SK-N-SH (cell line): Measurements from ENCODE around the gene DLG2. TPM values are rescaled to one million over a fixed set of nuclear protein-coding genes. Genes with fewer than 3 reads are reported as not detected.

Experiments used
- CTCF ChIA-PET: fragments of 300-600, 350-600 bp; formaldehyde crosslinking; extraction: SDS; loops from one replicate; lab custom pipeline; 2021; lab: Yijun Ruan, JAX
- POLR2A ChIA-PET: fragments of 350-600 bp; sonication (Branson Sonifier 250); formaldehyde crosslinking; extraction: SDS; loops from one replicate; lab custom pipeline; 2020; ENCODE audit warnings: antibody characterized with exemption, inconsistent platforms; lab: Yijun Ruan, JAX
- DNase-seq: peaks from one replicate; pipeline ENCODE4 v3.0.0; 2012
- H2AFZ ChIP-seq: fragments of 200-600 bp; sonication (generic); 2 replicates; pipeline ENCODE4 v1.8.1; 2016; ENCODE audit warnings: antibody characterized with exemption, mild to moderate bottlenecking, low read depth
- H3F3A ChIP-seq: fragments of 200-600 bp; sonication (generic); replicated peaks from 2 replicates; pipeline ENCODE3; 2016; ENCODE audit warnings: antibody characterized with exemption, mild to moderate bottlenecking; ENCODE audit not compliant: insufficient read depth
- H3K27ac ChIP-seq, 2 experiments: fragments of 200-500 bp in 1 of 2; fragments of 200-600 bp in 1 of 2; sonication (Bioruptor generic) in 1 of 2; sonication (generic), shearing (Covaris generic) in 1 of 2; 2 replicates each; pipeline versions ENCODE4 v1.5.1 to v1.6.1; 2014 to 2016; ENCODE audit warnings: low read depth in 2 of 2, inconsistent platforms in 1 of 2, low read length in 1 of 2, mild to moderate bottlenecking in 1 of 2, mixed read lengths in 1 of 2
- H3K27me3 ChIP-seq: fragments of 200-600 bp; sonication (generic), shearing (Covaris generic); 2 replicates; pipeline ENCODE4 v1.6.1; 2016; ENCODE audit warnings: mixed run types; ENCODE audit not compliant: insufficient read depth
- H3K36me3 ChIP-seq, 2 experiments: fragments of 200-500 bp in 1 of 2; fragments of 200-600 bp in 1 of 2; sonication (Bioruptor generic) in 1 of 2; sonication (generic) in 1 of 2; replicated peaks in 1 of 2; 2 replicates each; pipeline versions ENCODE3 to v1.5.1; 2014 to 2016; ENCODE audit warnings: low read length in 1 of 2, mild to moderate bottlenecking in 1 of 2; ENCODE audit not compliant: insufficient read depth in 2 of 2, control insufficient read depth in 1 of 2
- H3K4me1 ChIP-seq, 2 experiments: fragments of 200-500 bp in 1 of 2; fragments of 200-600 bp in 1 of 2; sonication (Bioruptor generic) in 1 of 2; sonication (generic), shearing (Covaris generic) in 1 of 2; 2 replicates each; pipeline versions ENCODE4 v1.5.1 to v1.6.1; 2014 to 2016; ENCODE audit warnings: low read depth in 1 of 2, low read length in 1 of 2, mixed run types in 1 of 2; ENCODE audit not compliant: insufficient read depth in 2 of 2, control insufficient read depth in 1 of 2
- H3K4me2 ChIP-seq: fragments of 200-600 bp; sonication (generic), shearing (Covaris generic); 2 replicates; pipeline ENCODE4 v1.6.1; 2017; ENCODE audit warnings: mixed run types
- H3K4me3 ChIP-seq, 2 experiments: fragments of 200-500 bp in 1 of 2; fragments of 200-600 bp in 1 of 2; sonication (Bioruptor generic) in 1 of 2; sonication (generic), shearing (Covaris generic) in 1 of 2; 2 replicates each; pipeline versions ENCODE4 v1.5.1 to v1.8.1; 2014 to 2016; ENCODE audit warnings: low read depth in 2 of 2, inconsistent platforms in 1 of 2, low read length in 1 of 2, mild to moderate bottlenecking in 1 of 2, mixed read lengths in 1 of 2, moderate library complexity in 1 of 2
- H3K79me2 ChIP-seq: fragments of 200-600 bp; sonication (generic); 2 replicates; pipeline ENCODE4 v1.8.1; 2017; ENCODE audit warnings: mild to moderate bottlenecking; ENCODE audit not compliant: insufficient read depth
- H3K9ac ChIP-seq: fragments of 200-600 bp; sonication (generic); 2 replicates; pipeline ENCODE4 v1.6.1; 2017; ENCODE audit warnings: mixed run types
- H3K9me2 ChIP-seq: fragments of 200-600 bp; sonication (generic); 2 replicates; pipeline ENCODE4 v1.6.1; 2017; ENCODE audit warnings: mixed run types
- H3K9me3 ChIP-seq: fragments of 200-600 bp; sonication (generic); 2 replicates; pipeline ENCODE4 v1.6.1; 2017; ENCODE audit warnings: mixed run types, mild to moderate bottlenecking, moderate library complexity
- H4K20me1 ChIP-seq: fragments of 200-600 bp; sonication (generic); 2 replicates; pipeline ENCODE4 v1.6.1; 2017; ENCODE audit warnings: mild to moderate bottlenecking, mixed run types; ENCODE audit not compliant: insufficient read depth
- CHD2 ChIP-seq: fragments of 150-350 bp; IDR thresholded peaks from 2 replicates; pipeline ENCODE4 v1.6.1; 2018; ENCODE audit warnings: low read length; ENCODE audit not compliant: partially characterized antibody
- CTCF ChIP-seq: fragments of 200-600 bp; sonication (generic); IDR thresholded peaks from 2 replicates; pipeline ENCODE4 v1.6.1; 2017; ENCODE audit warnings: antibody characterized with exemption, mild to moderate bottlenecking, moderate library complexity
- FOXJ3 ChIP-seq: sonication (generic); formaldehyde crosslinking; IDR thresholded peaks from 2 replicates; pipeline ENCODE4 v1.5.1; 2020; ENCODE audit warnings: mild to moderate bottlenecking, missing genetic modification reagents
- NRF1 ChIP-seq: IDR thresholded peaks from 2 replicates; pipeline ENCODE4 v1.6.1; 2012; ENCODE audit warnings: low read depth, mild to moderate bottlenecking, low read length
- RCOR1 ChIP-seq: fragments of 150-350 bp; IDR thresholded peaks from 2 replicates; pipeline ENCODE4 v1.6.1; 2017; ENCODE audit warnings: antibody characterized with exemption, low read length
- REST ChIP-seq: IDR thresholded peaks from 2 replicates; pipeline ENCODE4 v1.6.1; 2012; ENCODE audit warnings: mild to moderate bottlenecking, low read depth, low read length, moderate library complexity
- SMC3 ChIP-seq: IDR thresholded peaks from 2 replicates; pipeline ENCODE4 v1.6.1; 2012; ENCODE audit warnings: low read depth, low read length, improper control_type of control experiment
- TAF1 ChIP-seq: IDR thresholded peaks from 2 replicates; pipeline ENCODE4 v1.6.1; 2012; ENCODE audit warnings: low read depth, mild to moderate bottlenecking, low read length, moderate library complexity, borderline replicate concordance
- TCF12 ChIP-seq: IDR thresholded peaks from 2 replicates; pipeline ENCODE4 v1.4.0; 2012
- USF2 ChIP-seq: fragments of 150-350 bp; IDR thresholded peaks from 2 replicates; pipeline ENCODE4 v1.6.1; 2017; ENCODE audit warnings: antibody characterized with exemption, low read length, low read depth, borderline replicate concordance
- WGBS: methylation state at CpG from one replicate; pipeline ENCODE4 v1.1.6; 2017; ENCODE audit warnings: low lambda C conversion rate; 5-methylcytosine and 5-hydroxymethylcytosine counted together
- polyA plus RNA-seq, 3 experiments: library from polyadenylated mRNA; depleted of rRNA; stranded (reverse); fragments of >200 nt; gene quantifications; 2 replicates each; pipeline ENCODE4 v1.2.3, GENCODE V29; 2012
- TF ChIP-seq, protein P1 (sequence below): IDR thresholded peaks from 2 replicates; pipeline ENCODE4 v1.4.0; 2012; ENCODE audit warnings: low read depth, borderline replicate concordance

Gene DLG2
- polyA plus RNA-seq, 1 of the 3 experiments (the other 2 are of a cell fraction), result 0.21 TPM

- no peak overlapping the region for H3K27ac ChIP-seq
- H3K9ac ChIP-seq, result no peak overlapping the region
- peaks cover 17 to 18% of the 10 kb centered on the region in 2 experiments for H3K36me3 ChIP-seq
- TF ChIP-seq REST (no peak), RCOR1 (no peak), CHD2 (no peak), NRF1 (no peak), SMC3 (no peak), CTCF (no peak), TAF1 (no peak), USF2 (no peak), FOXJ3 (CRISPR knock-in tag) (no peak), TCF12 (no peak)
- TF ChIP-seq, protein P1, sequence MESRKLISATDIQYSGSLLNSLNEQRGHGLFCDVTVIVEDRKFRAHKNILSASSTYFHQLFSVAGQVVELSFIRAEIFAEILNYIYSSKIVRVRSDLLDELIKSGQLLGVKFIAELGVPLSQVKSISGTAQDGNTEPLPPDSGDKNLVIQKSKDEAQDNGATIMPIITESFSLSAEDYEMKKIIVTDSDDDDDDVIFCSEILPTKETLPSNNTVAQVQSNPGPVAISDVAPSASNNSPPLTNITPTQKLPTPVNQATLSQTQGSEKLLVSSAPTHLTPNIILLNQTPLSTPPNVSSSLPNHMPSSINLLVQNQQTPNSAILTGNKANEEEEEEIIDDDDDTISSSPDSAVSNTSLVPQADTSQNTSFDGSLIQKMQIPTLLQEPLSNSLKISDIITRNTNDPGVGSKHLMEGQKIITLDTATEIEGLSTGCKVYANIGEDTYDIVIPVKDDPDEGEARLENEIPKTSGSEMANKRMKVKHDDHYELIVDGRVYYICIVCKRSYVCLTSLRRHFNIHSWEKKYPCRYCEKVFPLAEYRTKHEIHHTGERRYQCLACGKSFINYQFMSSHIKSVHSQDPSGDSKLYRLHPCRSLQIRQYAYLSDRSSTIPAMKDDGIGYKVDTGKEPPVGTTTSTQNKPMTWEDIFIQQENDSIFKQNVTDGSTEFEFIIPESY, result no peak
- TF ChIP-seq, all 33 proteins: peak for 0
- ChIA-PET POLR2A (no interaction called here), CTCF (no interaction called here)
- Histone ChIP-seq H3K9me3 (no peaks in the 10 kb centered on the region), H3K4me3 (no peak overlapping the region), H3K9me2 (0 out of 2 replicates have a peak, but pooled peaks cover 3% of the 10 kb centered on the region), H4K20me1 (peaks cover 26% of the 10 kb centered on the region), H3K27me3 (no peaks in the 10 kb centered on the region), H2AFZ (no peak overlapping the region), H3K79me2 (peaks cover 30% of the 10 kb centered on the region), H3K4me1 (peaks cover 0 to 4% of the 10 kb centered on the region in 2 experiments; a peak in 2 of 4 replicates), H3F3A (no peaks in the 10 kb centered on the region), H3K4me2 (no peak overlapping the region)
- 84% methylated on average over 3 of the region's 3 CpGs for WGBS
- DNase-seq, result no peak
These were observed 39.5 kb upstream of the DLG2 start for GRCh38 chr11:85666687-85667086.
